Spleen (tissue), 11 donors: ENCODE measurements around the gene UBASH3A. TPM values are rescaled to one million over a fixed set of nuclear protein-coding genes. Genes with fewer than 3 reads are reported as not detected.

Experiments
- DNase-seq: peaks from one replicate; pipeline ENCODE4 v3.0.0-alpha.2; 2020
- H3K27ac ChIP-seq, 8 donors: fragments of 200-600 bp; sonication (generic) in 7 of 8; 1 replicate in 4 of 8; 2 replicates in 4 of 8; pipeline versions ENCODE4 v1.5.0 to v1.8.0; 2016 to 2021; ENCODE audit warnings: inconsistent platforms in 4 of 8, mild to moderate bottlenecking in 4 of 8, moderate library complexity in 1 of 8
- H3K27me3 ChIP-seq, 7 donors: fragments of 200-600 bp; sonication (generic) in 6 of 7; replicated peaks in 1 of 7; 1 replicate in 4 of 7; 2 replicates in 3 of 7; pipeline versions ENCODE4 v1.5.0 to v1.8.0; 2016 to 2021; ENCODE audit warnings: inconsistent platforms in 3 of 7, mild to moderate bottlenecking in 1 of 7
- H3K36me3 ChIP-seq, 6 donors: fragments of 200-600 bp; sonication (generic) in 5 of 6; 1 replicate in 4 of 6; 2 replicates in 2 of 6; pipeline versions ENCODE4 v1.5.0 to v1.8.0; 2016 to 2021; ENCODE audit warnings: inconsistent platforms in 2 of 6
- H3K4me1 ChIP-seq, 6 donors: fragments of 200-600 bp; sonication (generic) in 5 of 6; 1 replicate in 3 of 6; 2 replicates in 3 of 6; pipeline versions ENCODE4 v1.5.0 to v1.8.0; 2016 to 2021; ENCODE audit warnings: inconsistent platforms in 3 of 6
- H3K4me3 ChIP-seq, 8 donors: fragments of 200-600 bp; sonication (generic) in 7 of 8; 1 replicate in 4 of 8; 2 replicates in 4 of 8; pipeline versions ENCODE4 v1.5.0 to v1.8.0; 2016 to 2021; ENCODE audit warnings: inconsistent platforms in 4 of 8, mild to moderate bottlenecking in 4 of 8, moderate library complexity in 2 of 8
- H3K9me3 ChIP-seq, 8 donors: fragments of 200-600 bp; sonication (generic) in 7 of 8; 1 replicate in 4 of 8; 2 replicates in 4 of 8; pipeline versions ENCODE4 v1.5.0 to v1.8.0; 2016 to 2021; ENCODE audit warnings: inconsistent platforms in 4 of 8
- POLR2A ChIP-seq, 3 donors: fragments of 450-650 bp; IDR thresholded peaks; one replicate each; pipeline ENCODE4 v1.5.1; 2017; ENCODE audit warnings: antibody characterized with exemption in 3 of 3, mild to moderate bottlenecking in 1 of 3
- POLR2AphosphoS5 ChIP-seq, 3 donors: sonication (generic); formaldehyde crosslinking; IDR thresholded peaks; one replicate each; pipeline ENCODE4 v1.5.1; 2017; ENCODE audit warnings: antibody characterized with exemption in 3 of 3
- WGBS, 5 donors: extraction: QIAGEN DNeasy Blood & Tissue Kit in 3 of 5; methylation state at CpG; one replicate each; pipeline versions ENCODE4 v1.1.5 to v1.1.7; 2013 to 2018; 5-methylcytosine and 5-hydroxymethylcytosine counted together
- intact Hi-C: fragments of 100-400 bp; cut with DNase I; formaldehyde crosslinking; loops from one replicate; pipeline ENCODE4 v1.15.0; 2023; ENCODE audit warnings: low total_unique reads
- polyA plus RNA-seq, 3 donors: library from polyadenylated mRNA; stranded (reverse); fragments of 200-250 nt; gene quantifications; one replicate each; pipeline ENCODE4 v1.2.1, GENCODE V29; 2013
- total RNA-seq, 7 donors: library from RNA; depleted of rRNA in 3 of 7; stranded (reverse); fragments of >200 nt in 3 of 7; fragmentation: NEBNext Ultra II Directional in 4 of 7; extraction: Animal tissue kit (Norgen Biotek cat#: 25700) in 4 of 7; gene quantifications; one replicate each; pipeline versions ENCODE4 v1.1.0 to v1.2.1, GENCODE V29; 2016 to 2021
- TF ChIP-seq, protein P1 (sequence below), 11 experiments: fragments of 200-600 bp in 7 of 11; fragments of 450-650 bp in 4 of 11; sonication (generic) in 4 of 11; IDR thresholded peaks in 8 of 11; conservative IDR thresholded peaks in 3 of 11; 1 replicate in 7 of 11; 2 replicates in 4 of 11; pipeline versions ENCODE4 v1.4.0 to v1.8.0; 2016 to 2021; ENCODE audit warnings: antibody characterized with exemption in 11 of 11, inconsistent platforms in 4 of 11, mild to moderate bottlenecking in 1 of 11
- donor health status: healthy with polysubstance abuse.
- donor health status: DM: no; HTN: no; CAD: no; lungs with moderate emphysema.
- donor health status: DM: no; HTN: no; CAD: no.
- donor health status: Bipolar disorder and iron deficiency.
- donor health status: healthy.
- donor health status: DM: no; HTN: no; CAD: no.
- donor health status: DM: yes; HTN: yes; CAD: no.

UBASH3A gene
- total and polyA plus RNA-seq, 10 donors: 2.6 to 16.3 (median 10.2) TPM

DNA sequence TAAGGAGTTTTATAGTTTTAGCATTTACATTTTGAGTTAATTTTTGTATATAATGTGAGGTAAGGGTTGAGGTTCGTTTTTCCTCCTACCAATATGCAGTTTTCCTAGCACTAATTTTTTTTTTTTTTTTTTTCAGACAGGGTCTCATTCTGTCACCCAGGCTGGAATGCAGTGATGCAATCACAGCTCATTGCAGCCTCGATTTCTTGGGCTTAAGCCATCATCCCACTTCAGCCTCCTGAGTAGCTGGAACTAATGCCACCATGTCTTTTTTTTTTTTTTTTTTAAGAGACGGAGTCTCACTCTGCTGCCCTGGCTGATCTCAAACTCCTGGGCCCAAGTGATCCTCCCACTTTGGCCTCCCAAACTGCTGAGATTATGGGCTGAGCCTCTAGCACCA, 2.5 kb upstream of the UBASH3A start:
- WGBS, 5 donors: 64 to 78% (median 74%) methylated on average over 3 of the region's 3 CpGs
- intact Hi-C loops: no loop called here

DNA sequence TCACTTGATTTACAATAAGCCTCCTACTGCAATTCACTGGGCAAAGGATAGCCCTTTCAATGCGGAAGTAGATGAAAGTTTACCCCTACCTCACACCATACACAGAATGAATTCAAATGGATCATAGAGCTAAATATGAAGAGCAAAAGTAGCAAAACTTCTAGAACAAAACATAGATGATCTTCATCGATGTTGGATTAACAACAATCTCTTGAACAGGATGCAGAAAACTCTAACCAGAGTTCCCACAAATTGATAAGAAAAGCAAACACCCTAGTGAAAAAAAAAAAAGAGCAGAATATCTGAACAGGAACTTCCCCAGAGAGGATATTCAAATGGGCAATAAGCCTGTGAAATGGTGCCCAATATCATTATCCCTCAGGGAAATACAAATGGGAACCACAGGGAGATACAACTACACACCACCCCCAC, 1.9 kb upstream of the UBASH3A start:
- no peak for DNase-seq
- Histone ChIP-seq H3K36me3 (no peaks in the 10 kb centered on the region), H3K4me3 (no peak overlapping the region), H3K9me3 (peaks cover 0 to 13% (median 5%) of the 10 kb centered on the region in 8 donors), H3K4me1 (peaks cover 0 to 10% (median 5%) of the 10 kb centered on the region in 6 donors), H3K27ac (peak overlapping the region in 1 of 8 donors; percentile 87), H3K27me3 (peaks cover 0 to 7% (median 0%) of the 10 kb centered on the region in 7 donors)
- intact Hi-C loops: no loop called here
- TF ChIP-seq, protein P1, sequence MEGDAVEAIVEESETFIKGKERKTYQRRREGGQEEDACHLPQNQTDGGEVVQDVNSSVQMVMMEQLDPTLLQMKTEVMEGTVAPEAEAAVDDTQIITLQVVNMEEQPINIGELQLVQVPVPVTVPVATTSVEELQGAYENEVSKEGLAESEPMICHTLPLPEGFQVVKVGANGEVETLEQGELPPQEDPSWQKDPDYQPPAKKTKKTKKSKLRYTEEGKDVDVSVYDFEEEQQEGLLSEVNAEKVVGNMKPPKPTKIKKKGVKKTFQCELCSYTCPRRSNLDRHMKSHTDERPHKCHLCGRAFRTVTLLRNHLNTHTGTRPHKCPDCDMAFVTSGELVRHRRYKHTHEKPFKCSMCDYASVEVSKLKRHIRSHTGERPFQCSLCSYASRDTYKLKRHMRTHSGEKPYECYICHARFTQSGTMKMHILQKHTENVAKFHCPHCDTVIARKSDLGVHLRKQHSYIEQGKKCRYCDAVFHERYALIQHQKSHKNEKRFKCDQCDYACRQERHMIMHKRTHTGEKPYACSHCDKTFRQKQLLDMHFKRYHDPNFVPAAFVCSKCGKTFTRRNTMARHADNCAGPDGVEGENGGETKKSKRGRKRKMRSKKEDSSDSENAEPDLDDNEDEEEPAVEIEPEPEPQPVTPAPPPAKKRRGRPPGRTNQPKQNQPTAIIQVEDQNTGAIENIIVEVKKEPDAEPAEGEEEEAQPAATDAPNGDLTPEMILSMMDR (IDR thresholded peaks at IDR 0.05 in 8 of 11, conservative IDR thresholded peaks at IDR 0.05 in 3 of 11): no peak
- TF ChIP-seq POLR2AphosphoS5 (IDR thresholded peaks at IDR 0.05) (no peak), POLR2A (IDR thresholded peaks at IDR 0.05) (no peak)
- WGBS, 5 donors: 69 to 81% (median 78%) methylated on average over 2 of the region's 2 CpGs

More for the DNA sequence above, 2.5 kb upstream of the UBASH3A start:
- peak overlapping the region in 1 of 8 donors; percentile 1 for H3K27ac ChIP-seq
- peaks cover 0 to 9% (median under 1%) of the 10 kb centered on the region in 6 donors for H3K4me1 ChIP-seq
- H3K36me3 ChIP-seq: no peaks in the 10 kb centered on the region
- no peak for DNase-seq
- H3K27me3 ChIP-seq: peaks cover 0 to 5% (median 0%) of the 10 kb centered on the region in 7 donors
- no peak for TF ChIP-seq POLR2A (IDR thresholded peaks at IDR 0.05)
- TF ChIP-seq, protein P1 (IDR thresholded peaks at IDR 0.05 in 8 of 11, conservative IDR thresholded peaks at IDR 0.05 in 3 of 11): no peak
- no peak for TF ChIP-seq POLR2AphosphoS5 (IDR thresholded peaks at IDR 0.05)
- H3K4me3 ChIP-seq: no peak overlapping the region
- peaks cover 0 to 13% (median 5%) of the 10 kb centered on the region in 8 donors for H3K9me3 ChIP-seq

DNA sequence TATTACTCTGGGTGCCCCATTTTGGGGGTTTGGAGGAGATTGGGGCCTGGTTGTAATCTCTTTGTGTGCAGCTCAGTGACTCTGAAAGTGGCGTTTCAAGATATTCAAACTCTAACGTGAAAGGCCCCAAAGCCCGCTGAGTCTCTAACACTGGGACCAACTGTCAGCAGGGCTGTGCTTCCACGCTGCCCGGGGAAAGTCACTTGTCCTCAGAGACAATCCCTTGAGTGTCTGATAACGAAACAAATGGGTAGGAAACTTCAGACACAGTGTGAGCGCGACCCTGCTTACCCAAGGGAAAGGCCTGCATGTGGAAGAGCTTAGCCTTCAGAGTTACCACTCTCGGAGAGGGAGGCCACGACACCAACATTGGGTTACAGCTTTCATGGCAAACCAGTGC, 837 bp downstream of the UBASH3A start:
- WGBS, 5 donors: 76 to 85% (median 83%) methylated on average over 10 of the region's 10 CpGs
- TF ChIP-seq, protein P1 (IDR thresholded peaks at IDR 0.05 in 8 of 11, conservative IDR thresholded peaks at IDR 0.05 in 3 of 11): no peak
- no peak for TF ChIP-seq POLR2AphosphoS5 (IDR thresholded peaks at IDR 0.05)
- TF ChIP-seq POLR2A (IDR thresholded peaks at IDR 0.05): no peak
- peaks cover 0 to 19% (median 0%) of the 10 kb centered on the region in 7 donors for H3K27me3 ChIP-seq
- intact Hi-C loops: no loop called here
- DNase-seq: peak; percentile 61
- H3K36me3 ChIP-seq: peaks cover 0 to 4% (median 0%) of the 10 kb centered on the region in 6 donors
- H3K27ac ChIP-seq: peak overlapping the region in 7 of 8 donors; percentile 19 to 87 (median 67)
- peaks cover 3 to 34% (median 13%) of the 10 kb centered on the region in 6 donors for H3K4me1 ChIP-seq
- peaks cover 0 to 13% (median 5%) of the 10 kb centered on the region in 8 donors for H3K9me3 ChIP-seq
- peak overlapping the region in 7 of 8 donors; percentile 25 to 69 (median 36) for H3K4me3 ChIP-seq
